Thymus (tissue), 11 donors: ENCODE data around the gene TM4SF4. TPM values are rescaled to one million over a fixed set of nuclear protein-coding genes. Genes with fewer than 3 reads are reported as not detected.

Experiments
- DNase-seq, 9 donors: peaks; one replicate each; pipeline ENCODE4 v3.0.0-alpha.2; 2013; ENCODE audit warnings: low spot score in 9 of 9, low read depth in 6 of 9, missing footprints in 1 of 9
- H3K27ac ChIP-seq, 2 donors: one replicate each; pipeline ENCODE4 v1.5.1; 2013; ENCODE audit warnings: control low read depth in 1 of 2, low read depth in 1 of 2, low read length in 1 of 2, mild to moderate bottlenecking in 1 of 2, moderate library complexity in 1 of 2
- H3K27me3 ChIP-seq, 2 donors: one replicate each; pipeline ENCODE4 v1.5.1; 2013; ENCODE audit warnings: low read length in 1 of 2; ENCODE audit not compliant: control insufficient read depth in 2 of 2, insufficient read depth in 1 of 2
- H3K36me3 ChIP-seq, 2 donors: one replicate each; pipeline ENCODE4 v1.5.1; 2013; ENCODE audit warnings: low read length in 1 of 2, mild to moderate bottlenecking in 1 of 2, moderate library complexity in 1 of 2; ENCODE audit not compliant: control insufficient read depth in 2 of 2, insufficient read depth in 2 of 2
- H3K4me1 ChIP-seq, 2 donors: one replicate each; pipeline ENCODE4 v1.5.1; 2013; ENCODE audit warnings: low read length in 2 of 2; ENCODE audit not compliant: control insufficient read depth in 2 of 2, insufficient read depth in 2 of 2
- H3K4me3 ChIP-seq, 2 donors: one replicate each; pipeline ENCODE4 v1.5.1; 2013; ENCODE audit warnings: low read length in 2 of 2, control low read depth in 1 of 2, mild to moderate bottlenecking in 1 of 2
- H3K9me3 ChIP-seq, 2 donors: one replicate each; pipeline ENCODE4 v1.5.1; 2013; ENCODE audit warnings: low read length in 1 of 2, mild to moderate bottlenecking in 1 of 2; ENCODE audit not compliant: control insufficient read depth in 2 of 2, insufficient read depth in 1 of 2
- WGBS: extraction: QIAGEN DNeasy Blood & Tissue Kit; methylation state at CpG from one replicate; pipeline ENCODE4 v1.1.7; 2013; 5-methylcytosine and 5-hydroxymethylcytosine counted together
- polyA plus RNA-seq: library from polyadenylated mRNA; stranded (reverse); fragments of 200-250 nt; gene quantifications from one replicate; pipeline ENCODE4 v1.2.3, GENCODE V29; 2013
- total RNA-seq: library from RNA; stranded (reverse); fragments of 120-200 nt; gene quantifications from one replicate; pipeline ENCODE4 v1.2.4, GENCODE V29; 2013
- donor health status: healthy.

TM4SF4 gene
- total and polyA plus RNA-seq, 2 donors, result 0.07 to 0.09 TPM

GRCh38 chr3:149450281-149450680, 24.2 kb upstream of the TM4SF4 start:
- H3K27me3 ChIP-seq, result no peaks in the 10 kb centered on the region
- 92% methylated on average over 2 of the region's 2 CpGs for WGBS
- peaks cover 0 to 3% of the 10 kb centered on the region in 2 donors for H3K4me1 ChIP-seq
- DNase-seq, result no peak
- no peak overlapping the region for H3K27ac ChIP-seq
- H3K36me3 ChIP-seq, result no peaks in the 10 kb centered on the region
- H3K4me3 ChIP-seq, result no peak overlapping the region
- peaks cover 0 to 12% of the 10 kb centered on the region in 2 donors for H3K9me3 ChIP-seq

GRCh38 chr3:149452036-149452435, 22.5 kb upstream of the TM4SF4 start:
- H3K4me3 ChIP-seq, result no peak overlapping the region
- H3K36me3 ChIP-seq, result no peaks in the 10 kb centered on the region
- H3K27me3 ChIP-seq, result no peaks in the 10 kb centered on the region
- H3K4me1 ChIP-seq, result peaks cover 0 to 3% of the 10 kb centered on the region in 2 donors
- no peak overlapping the region for H3K27ac ChIP-seq
- WGBS, result 89% methylated on average over 3 of the region's 3 CpGs
- H3K9me3 ChIP-seq, result peaks cover 0 to 12% of the 10 kb centered on the region in 2 donors
- DNase-seq, result no peak

- no peak for DNase-seq
- WGBS, result 95% methylated on average over 1 of the region's 1 CpG
- H3K4me3 ChIP-seq, result no peak overlapping the region
Measured at GRCh38 chr3:149453140-149453805, 21.2 kb upstream of the TM4SF4 start.

GRCh38 chr3:149454746-149455145, 19.8 kb upstream of the TM4SF4 start:
- Histone ChIP-seq H3K27me3 (no peaks in the 10 kb centered on the region), H3K9me3 (peaks cover 0 to 12% of the 10 kb centered on the region in 2 donors), H3K36me3 (no peaks in the 10 kb centered on the region), H3K4me1 (no peaks in the 10 kb centered on the region), H3K27ac (no peak overlapping the region), H3K4me3 (no peak overlapping the region)
- no peak for DNase-seq

More at GRCh38 chr3:149453140-149453805, 21.2 kb upstream of the TM4SF4 start:
- H3K4me1 ChIP-seq, result peaks cover 0 to 3% of the 10 kb centered on the region in 2 donors
- peaks cover 0 to 12% of the 10 kb centered on the region in 2 donors for H3K9me3 ChIP-seq
- no peaks in the 10 kb centered on the region for H3K27me3 ChIP-seq
- H3K27ac ChIP-seq, result no peak overlapping the region
- H3K36me3 ChIP-seq, result no peaks in the 10 kb centered on the region

GRCh38 chr3:149455366-149455765, 19.1 kb upstream of the TM4SF4 start:
- WGBS, result 85% methylated on average over 3 of the region's 3 CpGs

GRCh38 chr3:149455989-149456388, 18.5 kb upstream of the TM4SF4 start:
- Histone ChIP-seq H3K4me1 (no peaks in the 10 kb centered on the region), H3K4me3 (no peak overlapping the region), H3K27me3 (no peaks in the 10 kb centered on the region), H3K36me3 (no peaks in the 10 kb centered on the region), H3K9me3 (peaks cover 0 to 12% of the 10 kb centered on the region in 2 donors), H3K27ac (no peak overlapping the region)
- no peak for DNase-seq
- WGBS, result 98% methylated on average over 1 of the region's 1 CpG

More at GRCh38 chr3:149455366-149455765, 19.1 kb upstream of the TM4SF4 start:
- H3K9me3 ChIP-seq, result peaks cover 0 to 12% of the 10 kb centered on the region in 2 donors
- no peaks in the 10 kb centered on the region for H3K4me1 ChIP-seq
- no peaks in the 10 kb centered on the region for H3K36me3 ChIP-seq
- DNase-seq, result no peak
- H3K4me3 ChIP-seq, result no peak overlapping the region
- H3K27me3 ChIP-seq, result no peaks in the 10 kb centered on the region
- H3K27ac ChIP-seq, result no peak overlapping the region

- H3K27ac ChIP-seq, result no peak overlapping the region
- no peak overlapping the region for H3K4me3 ChIP-seq
Measured at GRCh38 chr3:149459491-149460059, 14.9 kb upstream of the TM4SF4 start.

GRCh38 chr3:149460117-149460516, 14.4 kb upstream of the TM4SF4 start:
- no peak overlapping the region for H3K27ac ChIP-seq
- WGBS, result 97% methylated on average over 1 of the region's 1 CpG
- no peaks in the 10 kb centered on the region for H3K4me1 ChIP-seq
- H3K4me3 ChIP-seq, result no peak overlapping the region
- H3K36me3 ChIP-seq, result no peaks in the 10 kb centered on the region
- DNase-seq, result no peak
- H3K9me3 ChIP-seq, result peaks cover 0 to 5% of the 10 kb centered on the region in 2 donors
- H3K27me3 ChIP-seq, result no peaks in the 10 kb centered on the region

More at GRCh38 chr3:149459491-149460059, 14.9 kb upstream of the TM4SF4 start:
- no peaks in the 10 kb centered on the region for H3K4me1 ChIP-seq
- no peak for DNase-seq
- peaks cover 0 to 5% of the 10 kb centered on the region in 2 donors for H3K9me3 ChIP-seq
- no peaks in the 10 kb centered on the region for H3K36me3 ChIP-seq
- H3K27me3 ChIP-seq, result no peaks in the 10 kb centered on the region
- 97% methylated on average over 6 of the region's 6 CpGs for WGBS

- Histone ChIP-seq H3K36me3 (no peaks in the 10 kb centered on the region), H3K4me3 (no peak overlapping the region), H3K27ac (no peak overlapping the region), H3K27me3 (no peaks in the 10 kb centered on the region), H3K4me1 (no peaks in the 10 kb centered on the region), H3K9me3 (peaks cover 0 to 5% of the 10 kb centered on the region in 2 donors)
- DNase-seq, result no peak
- WGBS, result 73% methylated on average over 3 of the region's 3 CpGs
Measured at GRCh38 chr3:149462051-149462450, 12.4 kb upstream of the TM4SF4 start.
